Measurements from ENCODE around the gene LHFPL4. TPM values are rescaled to one million over a fixed set of nuclear protein-coding genes. Genes with fewer than 3 reads are reported as not detected.
A peak's percentile ranks its signal among the peaks of the same experiment; 100 is the strongest.

Gene LHFPL4
- total and polyA plus RNA-seq, 2 of the 8 experiments (the other 6 are each of a cell fraction or from before 2014, with no cell fraction given), result 5.0 to 16.9 TPM

- no peak for TF ChIP-seq NRF1 (IDR thresholded peaks at IDR 0.05; ENCODE audit: low read depth, low read length)
- no peak for TF ChIP-seq ZNF274 (IDR thresholded peaks at IDR 0.05; ENCODE audit: borderline replicate concordance, extremely low read depth, low read length)
- TF ChIP-seq SP4 (IDR thresholded peaks at IDR 0.05; ENCODE audit: low read length), result no peak
- TF ChIP-seq JUND (IDR thresholded peaks at IDR 0.05; ENCODE audit: low read length), result no peak
- TF ChIP-seq MAX (IDR thresholded peaks at IDR 0.05), result no peak
- no peak overlapping the region for H2BK15ac ChIP-seq (ENCODE audit: low read length)
- no peak for FAIRE-seq
- no peak overlapping the region for H4K8ac ChIP-seq (ENCODE audit: extremely low read depth, insufficient read depth, low read length)
- H3K23me2 ChIP-seq (ENCODE audit: low read depth, low read length), result no peaks in the 10 kb centered on the region
- H3K36me3 ChIP-seq (ENCODE audit: control insufficient read depth in 2 of 4, insufficient read depth in 4 of 4, low read length in 3 of 4), result no peaks in the 10 kb centered on the region
- no peak for DNase-seq (ENCODE audit: low read depth in 1 of 2, low spot score in 2 of 2)
- peak overlapping the region; percentile 23 for H4K91ac ChIP-seq (replicated peaks; ENCODE audit: insufficient read length, low read length)
- H3K27ac ChIP-seq (ENCODE audit: low read depth, low read length), result no peak overlapping the region
- WGBS, 2 experiments (ENCODE audit: extremely low coverage in 1 of 2, insufficient coverage in 1 of 2, insufficient read length in 1 of 2, insufficient replicate concordance in 2 of 2, low coverage in 1 of 2, low lambda C conversion rate in 2 of 2, missing lambda C conversion rate in 1 of 2), result 66% methylated on average over 3 of the region's 3 CpGs; no CpG with 5 or more reads in 1 of the 2 experiments
- H3K9me3 ChIP-seq (ENCODE audit: insufficient read depth in 2 of 2, low read depth in 1 of 2, low read length in 1 of 2), result no peaks in the 10 kb centered on the region; a peak in 1 of 4 replicates
- peak overlapping the region; percentile 67; the same call in 1 of the 2 replicates for H2AFZ ChIP-seq (ENCODE audit: low read length)
- no peak overlapping the region for H3K56ac ChIP-seq (replicated peaks; ENCODE audit: insufficient read length, low read depth, low read length)
- CTCF ChIA-PET (ENCODE audit: partially characterized antibody), result interaction anchor here (0.8 to 2.3 kb wide), 3 partner anchors 25 to 145 kb away, joined by 3 to 11 read pairs (median 3); no protein-coding TSS in a partner anchor
- peak overlapping the region; percentile 21 for H4K5ac ChIP-seq (ENCODE audit: insufficient read length, low read depth, low read length)
- H3K14ac ChIP-seq (ENCODE audit: insufficient read length), result no peak overlapping the region
- no peak overlapping the region for H2AK5ac ChIP-seq (ENCODE audit: low read depth, low read length)
- no peak overlapping the region for H2BK120ac ChIP-seq (replicated peaks; ENCODE audit: low read depth, low read length)
- H2BK12ac ChIP-seq (ENCODE audit: low read depth, low read length), result no peak overlapping the region
- no peaks in the 10 kb centered on the region for H4K20me1 ChIP-seq (replicated peaks in 1 of 2; ENCODE audit: control insufficient read depth in 1 of 2, insufficient read depth in 2 of 2, low read length in 2 of 2)
- H2BK20ac ChIP-seq (ENCODE audit: low read length), result no peak overlapping the region
- H3K23ac ChIP-seq (ENCODE audit: insufficient read length), result no peak overlapping the region
- no peaks in the 10 kb centered on the region for H3K79me1 ChIP-seq (ENCODE audit: low read depth, low read length)
- peak overlapping the region; percentile 21 to 30; a peak in 2 of 4 replicates for H3K4me2 ChIP-seq (ENCODE audit: insufficient read depth in 1 of 2, low read depth in 2 of 2, low read length in 2 of 2)
- H3K4ac ChIP-seq (replicated peaks; ENCODE audit: insufficient read length, low read depth, low read length), result no peak overlapping the region
- H3K27me3 ChIP-seq (replicated peaks in 1 of 4; ENCODE audit: control insufficient read depth in 3 of 4, extremely low read depth in 1 of 4, insufficient read depth in 3 of 4, low read length in 3 of 4), result no peaks in the 10 kb centered on the region
- H3K18ac ChIP-seq (ENCODE audit: extremely low read depth, low read length), result no peak overlapping the region
- H2BK5ac ChIP-seq (ENCODE audit: low read depth, low read length), result peak overlapping the region; percentile 5; the same call in 1 of the 2 replicates
- no peak overlapping the region for H3K9ac ChIP-seq (replicated peaks in 1 of 4; ENCODE audit: extremely low read depth in 1 of 4, low read depth in 3 of 4, low read length in 3 of 4)
- H3K4me3 ChIP-seq (ENCODE audit: extremely low read depth in 1 of 4, insufficient read depth in 2 of 4, low read depth in 3 of 4, low read length in 4 of 4), result no peak overlapping the region; a peak in 1 of 8 replicates
- no peaks in the 10 kb centered on the region for H3K79me2 ChIP-seq (ENCODE audit: control insufficient read depth in 1 of 2, insufficient read depth in 2 of 2, low read length in 2 of 2)
- POLR2A ChIA-PET (ENCODE audit: partially characterized antibody), result no interaction called here
- peaks cover 2 to 14% (median 6%) of the 10 kb centered on the region in 4 experiments; a peak in 4 of 7 replicates for H3K4me1 ChIP-seq (replicated peaks in 1 of 4; ENCODE audit: control insufficient read depth in 3 of 4, insufficient read depth in 4 of 4, low read length in 3 of 4)
Observed at GRCh38 chr3:9582332-9582731, 28.7 kb upstream of the LHFPL4 start.

Measured in H1 (cell line).